ENCODE results near the gene EFNB2. TPM values are rescaled to one million over a fixed set of nuclear protein-coding genes. Genes with fewer than 3 reads are reported as not detected.

Gene EFNB2
- total and polyA plus RNA-seq, 2 of the 8 experiments (the other 6 are each of a cell fraction or from before 2014, with no cell fraction given), result 8.2 to 12.0 TPM

- no peak overlapping the region for H2BK15ac ChIP-seq (ENCODE audit: low read length)
- H2BK5ac ChIP-seq (ENCODE audit: low read depth, low read length), result no peak overlapping the region
- peaks cover 0 to 5% of the 10 kb centered on the region in 2 experiments for H4K20me1 ChIP-seq (replicated peaks in 1 of 2; ENCODE audit: control insufficient read depth in 1 of 2, insufficient read depth in 2 of 2, low read length in 2 of 2)
- H2BK12ac ChIP-seq (ENCODE audit: low read depth, low read length), result no peak overlapping the region
- H3K9me3 ChIP-seq (ENCODE audit: insufficient read depth in 2 of 2, low read depth in 1 of 2, low read length in 1 of 2), result no peaks in the 10 kb centered on the region
- no peaks in the 10 kb centered on the region for H3K79me2 ChIP-seq (ENCODE audit: control insufficient read depth in 1 of 2, insufficient read depth in 2 of 2, low read length in 2 of 2)
- no peaks in the 10 kb centered on the region for H3K27me3 ChIP-seq (replicated peaks in 1 of 4; ENCODE audit: control insufficient read depth in 3 of 4, extremely low read depth in 1 of 4, insufficient read depth in 3 of 4, low read length in 3 of 4)
- no peak for DNase-seq (ENCODE audit: low read depth in 1 of 2, low spot score in 2 of 2)
- no peak overlapping the region for H3K23ac ChIP-seq (ENCODE audit: insufficient read length)
- no peaks in the 10 kb centered on the region for H3K23me2 ChIP-seq (ENCODE audit: low read depth, low read length)
- no peaks in the 10 kb centered on the region; the same call in 1 of the 2 replicates for H3K79me1 ChIP-seq (ENCODE audit: low read depth, low read length)
- H2BK120ac ChIP-seq (replicated peaks; ENCODE audit: low read depth, low read length), result no peak overlapping the region
- H4K91ac ChIP-seq (replicated peaks; ENCODE audit: insufficient read length, low read length), result no peak overlapping the region
- H3K4ac ChIP-seq (replicated peaks; ENCODE audit: insufficient read length, low read depth, low read length), result no peak overlapping the region
- no peak overlapping the region for H3K18ac ChIP-seq (ENCODE audit: extremely low read depth, low read length)
- no peak overlapping the region for H2BK20ac ChIP-seq (ENCODE audit: low read length)
- no peak overlapping the region for H3K56ac ChIP-seq (replicated peaks; ENCODE audit: insufficient read length, low read depth, low read length)
- H2AK5ac ChIP-seq (ENCODE audit: low read depth, low read length), result no peak overlapping the region
- no peak overlapping the region for H4K8ac ChIP-seq (ENCODE audit: extremely low read depth, insufficient read depth, low read length)
- no peak overlapping the region for H3K4me2 ChIP-seq (ENCODE audit: insufficient read depth in 1 of 2, low read depth in 2 of 2, low read length in 2 of 2)
- H3K9ac ChIP-seq (replicated peaks in 1 of 4; ENCODE audit: extremely low read depth in 1 of 4, low read depth in 3 of 4, low read length in 3 of 4), result no peak overlapping the region
- H3K14ac ChIP-seq (ENCODE audit: insufficient read length), result no peak overlapping the region
- ChIA-PET POLR2A (ENCODE audit: partially characterized antibody) (no interaction called here), CTCF (ENCODE audit: partially characterized antibody) (no interaction called here)
- FAIRE-seq, result no peak
- H3K4me1 ChIP-seq (replicated peaks in 1 of 4; ENCODE audit: control insufficient read depth in 3 of 4, insufficient read depth in 4 of 4, low read length in 3 of 4), result peaks cover 0 to 8% (median 0%) of the 10 kb centered on the region in 4 experiments; a peak in 3 of 7 replicates
- H2AFZ ChIP-seq (ENCODE audit: low read length), result no peak overlapping the region
- peaks cover 3 to 22% (median 15%) of the 10 kb centered on the region in 4 experiments; a peak in 6 of 8 replicates for H3K36me3 ChIP-seq (ENCODE audit: control insufficient read depth in 2 of 4, insufficient read depth in 4 of 4, low read length in 3 of 4)
- H4K5ac ChIP-seq (ENCODE audit: insufficient read length, low read depth, low read length), result no peak overlapping the region
- H3K4me3 ChIP-seq (ENCODE audit: extremely low read depth in 1 of 4, insufficient read depth in 2 of 4, low read depth in 3 of 4, low read length in 4 of 4), result no peak overlapping the region
- 86% methylated on average over 14 of the region's 14 CpGs; no CpG with 5 or more reads in 1 of the 2 experiments for WGBS, 2 experiments (ENCODE audit: extremely low coverage in 1 of 2, insufficient coverage in 1 of 2, insufficient read length in 1 of 2, insufficient replicate concordance in 2 of 2, low coverage in 1 of 2, low lambda C conversion rate in 2 of 2, missing lambda C conversion rate in 1 of 2)
- H3K27ac ChIP-seq (ENCODE audit: low read depth, low read length), result no peak overlapping the region
- TF ChIP-seq RAD21 (IDR thresholded peaks at IDR 0.05 in 1 of 2, conservative IDR thresholded peaks at IDR 0.05 in 1 of 2; ENCODE audit: low read depth in 2 of 2, low read length in 2 of 2), result no peak
- TF ChIP-seq SRF (IDR thresholded peaks at IDR 0.05; ENCODE audit: low read depth, low read length), result no peak
These were observed 43.4 kb downstream of the EFNB2 start for GRCh38 chr13:106491928-106492587.

Data from H1 (cell line).